ENCODE measurements around the gene CPM.

GRCh38 chr12:68905733-68906132 is 27.2 kb downstream of the CPM start:
- TF ChIP-seq ISL1 (CRISPR knock-in tag; IDR thresholded peaks at IDR 0.05) = no peak
- TF ChIP-seq, protein P1, sequence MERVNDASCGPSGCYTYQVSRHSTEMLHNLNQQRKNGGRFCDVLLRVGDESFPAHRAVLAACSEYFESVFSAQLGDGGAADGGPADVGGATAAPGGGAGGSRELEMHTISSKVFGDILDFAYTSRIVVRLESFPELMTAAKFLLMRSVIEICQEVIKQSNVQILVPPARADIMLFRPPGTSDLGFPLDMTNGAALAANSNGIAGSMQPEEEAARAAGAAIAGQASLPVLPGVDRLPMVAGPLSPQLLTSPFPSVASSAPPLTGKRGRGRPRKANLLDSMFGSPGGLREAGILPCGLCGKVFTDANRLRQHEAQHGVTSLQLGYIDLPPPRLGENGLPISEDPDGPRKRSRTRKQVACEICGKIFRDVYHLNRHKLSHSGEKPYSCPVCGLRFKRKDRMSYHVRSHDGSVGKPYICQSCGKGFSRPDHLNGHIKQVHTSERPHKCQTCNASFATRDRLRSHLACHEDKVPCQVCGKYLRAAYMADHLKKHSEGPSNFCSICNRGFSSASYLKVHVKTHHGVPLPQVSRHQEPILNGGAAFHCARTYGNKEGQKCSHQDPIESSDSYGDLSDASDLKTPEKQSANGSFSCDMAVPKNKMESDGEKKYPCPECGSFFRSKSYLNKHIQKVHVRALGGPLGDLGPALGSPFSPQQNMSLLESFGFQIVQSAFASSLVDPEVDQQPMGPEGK (CRISPR knock-in tag; IDR thresholded peaks at IDR 0.05; ENCODE audit: borderline replicate concordance) = no peak
- no peak for TF ChIP-seq ZFP30 (CRISPR knock-in tag; IDR thresholded peaks at IDR 0.05)
- no peak for TF ChIP-seq RARB (CRISPR knock-in tag; IDR thresholded peaks at IDR 0.05)
- no peak for TF ChIP-seq ZFP3 (CRISPR knock-in tag; IDR thresholded peaks at IDR 0.05)
- TF ChIP-seq CSDC2 (CRISPR knock-in tag; IDR thresholded peaks at IDR 0.05) = no peak
- TF ChIP-seq ZNF565 (CRISPR knock-in tag; conservative IDR thresholded peaks at IDR 0.05; ENCODE audit: low read depth) = no peak
